GM18520 (cell line): ENCODE results near the gene PCGF3.
"Not testable (repeated sequence)": the region's sequence is repeated elsewhere in the genome, so short reads cannot be mapped to it uniquely, and the experiment has no call there.

Source experiments
- ATAC-seq: cut with Tn5 transposase; IDR thresholded peaks from one replicate; pipeline ENCODE4 v1.9.1; 2021; ENCODE audit not compliant: unreplicated experiment

Gene PCGF3

GRCh38 chr4:740011-740410 is 34.4 kb downstream of the PCGF3 start:
- ATAC-seq, result no peak

GRCh38 chr4:740656-741282 is 35.1 kb downstream of the PCGF3 start:
- ATAC-seq, result no peak

GRCh38 chr4:742096-742741 is 36.6 kb downstream of the PCGF3 start:
- no peak for ATAC-seq

DNA sequence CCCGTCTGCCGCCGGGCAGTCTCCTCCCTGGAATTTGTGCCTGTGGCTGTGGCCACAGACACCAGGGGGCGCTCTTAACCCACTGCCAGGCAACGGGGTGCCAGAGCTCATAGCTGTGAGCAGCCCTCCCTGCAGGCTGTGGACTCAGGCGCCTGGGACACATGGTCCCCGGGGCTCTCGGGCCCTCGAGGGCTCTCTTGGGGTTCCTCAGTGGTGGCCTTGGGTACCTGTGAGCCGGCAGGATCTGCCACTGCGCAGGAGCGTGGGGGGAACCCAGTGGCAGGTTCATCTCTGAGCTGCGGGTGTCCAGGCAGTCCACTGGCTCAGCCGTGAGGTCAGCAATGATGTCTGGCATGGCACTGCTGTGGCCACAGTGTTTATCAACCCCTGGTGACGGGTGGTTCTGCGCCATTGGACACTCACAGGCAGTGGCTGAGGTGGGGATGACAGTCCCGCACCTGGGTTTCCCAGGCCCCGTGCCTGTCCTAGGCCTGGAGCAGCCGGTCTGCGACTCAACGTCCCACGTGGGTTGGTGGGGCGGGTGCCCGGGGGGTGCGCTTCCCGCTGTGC is 37.2 kb downstream of the PCGF3 start:
- ATAC-seq, result no peak

DNA sequence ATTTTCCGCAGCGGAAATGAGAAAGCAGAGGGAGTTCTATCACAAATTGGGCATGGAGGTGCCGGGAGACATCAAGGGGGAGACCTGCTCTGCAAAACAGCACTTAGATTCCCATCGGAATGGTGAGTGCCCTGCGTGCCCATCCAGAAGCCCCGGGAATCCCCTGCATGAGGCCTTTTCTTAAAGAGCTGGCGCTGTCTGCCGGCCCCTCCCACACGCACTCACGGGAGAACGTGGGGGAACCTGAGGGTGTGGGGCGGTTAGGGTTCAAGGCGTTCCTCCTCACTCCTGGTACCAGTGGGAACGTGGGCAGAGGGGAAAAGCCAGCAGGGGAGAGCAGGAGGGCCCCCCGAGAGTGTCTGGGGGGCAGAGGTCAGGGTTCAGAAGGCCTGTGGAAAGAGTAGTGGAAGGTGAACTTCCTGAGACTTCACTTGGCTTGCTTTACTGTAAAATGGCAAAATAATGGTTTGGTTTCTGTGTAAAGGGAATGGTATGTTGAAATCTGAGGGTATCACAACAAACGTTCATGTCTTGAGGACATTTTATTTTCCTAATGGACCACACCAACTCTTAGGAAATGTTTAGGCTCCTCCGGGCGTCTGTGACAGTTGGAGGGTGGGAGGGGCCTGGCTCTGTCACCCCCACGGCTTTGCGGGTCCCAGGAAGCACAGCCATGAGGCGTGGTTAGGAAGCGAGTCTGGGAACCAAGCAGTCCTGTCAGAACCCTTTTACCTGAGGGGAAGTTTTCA is 38.0 kb downstream of the PCGF3 start:
- no peak for ATAC-seq

DNA sequence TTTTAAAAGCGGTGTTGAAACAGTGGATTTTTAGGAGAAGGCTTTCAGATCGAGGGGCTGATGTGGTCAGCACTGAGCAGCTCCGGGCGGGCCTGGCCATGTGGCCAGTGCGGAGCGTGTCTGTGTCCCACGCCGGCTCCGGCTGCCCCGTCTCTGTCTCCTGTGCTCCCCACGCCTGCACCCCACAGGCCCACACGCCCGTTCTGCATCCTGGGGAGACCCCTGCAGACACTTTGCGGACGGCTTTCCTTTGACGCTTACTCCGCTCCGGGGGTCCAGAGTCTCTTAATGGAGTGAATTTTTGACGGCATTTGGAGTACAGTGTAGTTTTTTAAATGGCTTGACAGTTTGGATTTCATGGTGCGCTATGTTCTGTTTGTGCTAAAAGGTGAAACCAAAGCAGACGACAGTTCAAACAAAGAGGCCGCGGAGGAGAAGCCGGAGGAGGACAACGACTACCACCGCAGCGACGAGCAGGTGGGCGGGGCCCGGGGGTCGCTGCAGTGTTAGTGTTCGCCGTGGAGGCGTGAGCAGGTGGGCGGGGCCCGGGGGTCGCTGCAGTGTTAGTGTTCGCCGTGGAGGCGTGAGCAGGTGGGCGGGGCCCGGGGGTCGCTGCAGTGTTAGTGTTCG is 38.7 kb downstream of the PCGF3 start:
- no peak for ATAC-seq

DNA sequence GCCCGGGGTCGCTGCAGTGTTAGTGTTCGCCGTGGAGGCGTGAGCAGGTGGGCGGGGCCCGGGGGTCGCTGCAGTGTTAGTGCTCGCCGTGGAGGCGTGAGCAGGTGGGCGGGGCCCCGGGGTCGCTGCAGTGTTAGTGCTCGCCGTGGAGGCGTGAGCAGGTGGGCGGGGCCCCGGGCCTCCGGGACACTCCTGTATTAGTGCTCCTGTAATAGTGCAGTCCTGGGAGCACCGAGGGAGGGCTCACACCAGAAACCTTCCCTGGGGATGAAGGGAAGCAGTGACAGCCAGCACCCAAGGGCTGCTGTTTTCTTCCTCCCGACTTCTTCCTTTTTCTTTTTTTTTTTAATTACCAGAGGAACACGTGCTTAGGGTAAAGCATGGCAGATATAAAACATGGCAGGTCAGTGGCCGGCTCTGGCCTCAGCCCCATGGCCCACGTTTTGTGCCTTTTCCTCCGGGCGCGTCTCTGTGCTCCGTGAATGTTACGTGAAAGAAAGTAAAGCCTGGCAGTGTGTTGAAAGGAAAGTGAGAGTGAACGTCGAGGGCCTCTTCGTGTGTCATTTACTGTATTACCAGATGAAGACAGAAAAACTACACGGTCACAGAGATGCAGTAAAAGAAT is 42.0 kb downstream of the PCGF3 start:
- ATAC-seq, result no peak

DNA sequence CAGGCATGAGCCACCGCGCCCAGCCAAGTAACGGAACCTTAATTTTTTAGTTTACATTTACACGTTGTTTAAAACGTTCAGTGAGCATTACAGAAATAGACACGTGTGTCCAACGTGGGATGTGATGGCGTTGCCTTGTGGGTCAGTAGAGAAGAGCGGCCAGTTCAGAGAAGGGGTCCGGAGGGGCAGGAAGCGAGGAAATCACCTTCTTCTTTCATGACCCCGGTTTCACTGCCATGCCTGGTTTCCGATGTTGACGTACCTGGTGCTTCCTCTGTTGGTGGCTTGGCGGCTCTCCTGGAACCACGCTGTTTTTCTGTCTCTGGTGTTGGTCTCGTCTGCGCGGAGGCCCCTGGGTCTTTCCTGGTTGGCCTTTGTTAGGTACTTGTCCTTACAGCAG is 42.8 kb downstream of the PCGF3 start:
- ATAC-seq, result no peak

- no peak for ATAC-seq
These were observed 44.4 kb downstream of the PCGF3 start for GRCh38 chr4:749698-750666.

GRCh38 chr4:751676-752075 is 46.0 kb downstream of the PCGF3 start:
- ATAC-seq, result no peak

- ATAC-seq, result no peak
These were observed 46.7 kb downstream of the PCGF3 start for GRCh38 chr4:752196-752861.

DNA sequence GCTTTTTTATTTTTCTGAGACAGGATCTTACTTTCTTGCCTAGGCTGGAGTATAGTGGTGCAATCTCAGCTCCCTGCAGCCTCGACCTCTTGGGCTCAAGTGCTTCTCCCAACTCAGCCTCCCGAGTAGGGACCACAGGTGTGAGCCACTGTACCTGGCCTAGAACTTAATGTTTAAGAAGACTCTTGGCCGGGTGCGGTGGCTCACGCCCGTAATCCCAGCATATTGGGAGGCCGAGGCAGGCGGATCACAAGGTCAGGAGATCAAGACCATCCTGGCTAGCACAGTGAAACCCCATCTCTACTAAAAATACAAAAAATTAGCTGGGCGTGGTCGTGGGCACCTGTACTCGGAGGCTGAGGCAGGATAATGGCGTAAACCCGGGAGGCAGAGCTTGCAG is 47.6 kb downstream of the PCGF3 start:
- not testable (repeated sequence) for ATAC-seq

DNA sequence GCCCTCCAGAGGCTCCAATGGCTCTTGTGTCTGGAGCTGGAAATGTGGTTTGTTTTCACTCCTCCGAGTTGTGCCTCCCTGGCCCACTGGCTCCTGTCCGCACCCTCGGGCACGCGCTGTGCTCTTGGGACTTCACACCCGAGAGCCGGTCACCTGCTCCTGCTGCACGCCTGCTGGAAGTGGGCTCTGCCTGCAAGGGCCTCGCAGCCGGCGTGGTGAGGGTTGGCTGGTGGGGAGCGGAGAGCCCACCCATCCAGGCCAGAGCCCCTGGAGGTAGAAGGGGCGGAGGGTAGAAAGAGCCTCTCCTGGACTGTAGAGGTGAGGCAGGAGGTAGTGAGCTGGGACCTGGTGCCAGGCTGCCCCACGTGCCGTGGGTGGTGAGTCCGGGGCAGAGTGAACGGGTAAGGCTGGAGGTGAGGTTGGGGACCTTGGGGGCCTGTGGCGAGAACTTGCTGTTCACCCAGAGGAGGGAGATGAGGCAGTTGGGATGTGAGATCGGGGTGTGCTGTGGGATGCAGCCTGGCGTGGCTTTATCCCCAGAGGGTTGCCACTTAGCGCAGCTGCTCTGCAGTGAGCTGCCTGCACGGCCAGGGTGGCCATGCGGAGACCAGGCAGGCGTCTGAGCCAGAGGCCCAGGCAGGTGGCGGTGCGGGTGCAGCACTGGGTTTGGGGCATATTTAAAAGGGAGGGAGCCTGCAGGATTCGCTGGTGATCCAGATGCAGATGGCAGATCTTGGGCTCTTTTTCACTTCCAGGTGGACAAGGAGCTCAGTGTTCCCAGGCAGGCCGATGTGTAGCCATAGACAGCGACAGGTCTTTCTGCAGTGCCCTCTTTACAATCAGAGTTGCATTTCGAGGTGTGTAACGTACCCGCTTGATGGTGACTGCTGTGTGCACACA is 48.8 kb downstream of the PCGF3 start:
- ATAC-seq, result no peak

DNA sequence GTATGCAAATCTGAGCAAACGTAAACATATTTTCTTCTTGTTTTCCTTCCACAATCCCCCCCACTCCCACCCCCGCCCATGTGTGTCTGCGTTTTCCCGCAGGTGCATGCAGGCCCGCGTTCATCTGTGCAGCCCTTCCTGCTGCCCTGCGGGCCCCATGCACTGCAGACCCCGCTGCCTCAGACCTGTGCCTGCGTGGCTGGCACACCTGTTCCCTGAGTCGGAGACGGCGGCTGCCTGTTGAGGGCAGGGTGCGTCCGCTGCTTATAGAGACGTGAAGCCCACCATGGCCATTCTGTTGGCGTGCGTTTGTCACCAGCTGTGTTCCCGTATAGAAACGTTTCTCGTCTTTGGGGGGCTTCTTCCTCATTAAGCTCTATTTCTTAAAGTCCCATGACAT is 51.5 kb downstream of the PCGF3 start:
- no peak for ATAC-seq

DNA sequence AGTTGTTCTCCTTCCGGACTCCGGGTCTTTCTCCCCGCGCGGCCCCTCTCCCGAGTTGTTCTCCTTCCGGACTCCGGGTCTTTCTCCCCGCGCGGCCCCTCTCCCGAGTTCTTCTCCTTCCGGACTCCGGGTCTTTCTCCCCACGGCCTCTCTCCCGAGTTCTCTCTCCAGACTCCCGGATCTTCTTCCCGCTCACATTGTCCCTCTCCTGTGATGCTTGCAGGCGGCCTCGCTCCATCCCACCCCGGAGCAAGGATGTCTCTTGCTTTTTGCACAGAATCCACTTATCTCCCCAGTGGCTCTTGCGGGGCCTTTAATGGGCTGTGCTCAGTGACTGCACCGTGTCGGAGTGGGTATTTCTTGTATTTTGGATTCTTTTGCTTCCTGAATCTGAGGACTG is 54.2 kb downstream of the PCGF3 start:
- ATAC-seq, result not testable (repeated sequence)

- ATAC-seq, result no peak
These were observed 55.0 kb downstream of the PCGF3 start for GRCh38 chr4:760616-761015.

DNA sequence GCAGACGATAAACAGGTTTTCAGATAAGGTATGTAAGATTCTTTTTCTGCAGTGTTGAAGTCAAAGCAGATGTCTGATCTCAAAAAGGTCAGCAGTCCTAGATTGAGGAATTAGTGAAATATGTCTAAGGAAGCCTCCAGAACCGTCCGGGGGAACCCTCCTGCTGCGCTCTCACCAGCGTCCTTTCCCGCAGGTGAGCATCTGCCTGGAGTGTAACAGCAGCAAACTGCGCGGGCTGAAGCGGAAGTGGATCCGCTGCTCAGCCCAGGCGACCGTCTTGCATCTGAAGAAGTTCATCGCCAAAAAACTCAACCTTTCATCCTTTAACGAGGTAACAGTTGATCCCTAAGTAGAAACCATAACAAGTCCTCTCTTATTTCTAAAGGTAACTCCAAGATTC is 55.5 kb downstream of the PCGF3 start:
- no peak for ATAC-seq

DNA sequence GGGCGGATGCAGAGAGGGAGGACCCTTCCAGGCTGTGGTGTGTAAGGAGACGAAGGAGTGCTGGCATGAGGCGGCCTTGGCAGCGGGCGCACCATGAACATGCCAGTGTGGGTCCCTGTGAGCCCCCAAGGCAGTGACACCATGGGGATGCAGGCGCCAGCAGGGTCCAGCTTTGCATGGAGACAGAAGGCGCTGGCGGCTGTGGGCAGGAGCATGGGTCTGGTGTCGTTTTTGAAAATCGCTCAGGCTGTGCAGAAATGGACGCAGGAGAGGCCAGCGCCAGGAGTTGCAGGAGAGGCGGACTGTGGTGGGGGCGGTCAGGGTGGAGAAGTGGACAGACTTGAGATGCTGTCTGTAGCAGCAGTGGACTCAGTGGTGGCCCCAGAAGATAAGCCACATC is 56.1 kb downstream of the PCGF3 start:
- ATAC-seq, result no peak
